GM21526 (cell line): Measurements from ENCODE around the gene CAND1.

ENCODE experiments used
- ATAC-seq: cut with Tn5 transposase; IDR thresholded peaks from one replicate; pipeline ENCODE4 v1.9.1; 2021; ENCODE audit warnings: moderate library complexity; ENCODE audit not compliant: unreplicated experiment, low FRiP score

Gene CAND1

GRCh38 chr12:67280088-67280487, 10.9 kb downstream of the CAND1 start:
- ATAC-seq = no peak

- no peak for ATAC-seq
Measured at GRCh38 chr12:67280572-67280971, 11.4 kb downstream of the CAND1 start.

- no peak for ATAC-seq
Measured at GRCh38 chr12:67284561-67284960, 15.4 kb downstream of the CAND1 start.

GRCh38 chr12:67286257-67286656, 17.1 kb downstream of the CAND1 start:
- ATAC-seq = no peak

- no peak for ATAC-seq
Measured at GRCh38 chr12:67287311-67287710, 18.2 kb downstream of the CAND1 start.

- ATAC-seq = no peak
Measured at GRCh38 chr12:67288561-67288960, 19.4 kb downstream of the CAND1 start.

- no peak for ATAC-seq
Measured at GRCh38 chr12:67290378-67290777, 21.2 kb downstream of the CAND1 start.

- ATAC-seq = no peak
Measured at GRCh38 chr12:67299526-67299925, 30.4 kb downstream of the CAND1 start.

GRCh38 chr12:67299926-67300325, 30.8 kb downstream of the CAND1 start:
- ATAC-seq = no peak

GRCh38 chr12:67302162-67302561, 33.0 kb downstream of the CAND1 start:
- ATAC-seq = no peak

GRCh38 chr12:67305544-67305943, 36.4 kb downstream of the CAND1 start:
- no peak for ATAC-seq

- no peak for ATAC-seq
Measured at GRCh38 chr12:67306712-67307111, 37.6 kb downstream of the CAND1 start.

- ATAC-seq = no peak
Measured at GRCh38 chr12:67315661-67316060, 46.5 kb downstream of the CAND1 start.

- no peak for ATAC-seq
Measured at GRCh38 chr12:67318786-67319185, 49.6 kb downstream of the CAND1 start.

GRCh38 chr12:67319936-67320335, 50.8 kb downstream of the CAND1 start:
- no peak for ATAC-seq

- ATAC-seq = no peak
Measured at GRCh38 chr12:67320614-67321295, 51.6 kb downstream of the CAND1 start.

GRCh38 chr12:67322580-67322979, 53.4 kb downstream of the CAND1 start:
- no peak for ATAC-seq

- ATAC-seq = no peak
Measured at GRCh38 chr12:67323007-67323406, 53.8 kb downstream of the CAND1 start.

- no peak for ATAC-seq
Measured at GRCh38 chr12:67326637-67327036, 57.5 kb downstream of the CAND1 start.

GRCh38 chr12:67327466-67327865, 58.3 kb downstream of the CAND1 start:
- no peak for ATAC-seq

GRCh38 chr12:67331123-67331522, 62.0 kb downstream of the CAND1 start:
- no peak for ATAC-seq

GRCh38 chr12:67331828-67332227, 62.7 kb downstream of the CAND1 start:
- ATAC-seq = no peak

- ATAC-seq = no peak
Measured at GRCh38 chr12:67333649-67334048, 64.5 kb downstream of the CAND1 start.
